HepG2 (cell line): ENCODE data around the gene SSC4D. TPM values are rescaled to one million over a fixed set of nuclear protein-coding genes. Genes with fewer than 3 reads are reported as not detected.

ENCODE experiments used
- AKAP8 ChIP-seq: sonication (generic); formaldehyde crosslinking; IDR thresholded peaks from 2 replicates; pipeline ENCODE4 v1.5.1; 2020; ENCODE audit warnings: mild to moderate bottlenecking, missing genetic modification reagents
- FOSL1 ChIP-seq: sonication (generic); formaldehyde crosslinking; IDR thresholded peaks from 2 replicates; pipeline ENCODE4 v1.9.0; 2021; ENCODE audit warnings: missing genetic modification reagents, borderline replicate concordance
- HNF4G ChIP-seq, 2 experiments: sonication (generic) in 1 of 2; formaldehyde crosslinking in 1 of 2; IDR thresholded peaks; 2 replicates each; pipeline versions ENCODE4 v1.4.0 to v1.6.1; 2011 to 2020; ENCODE audit warnings: borderline replicate concordance in 2 of 2, low read depth in 2 of 2, mild to moderate bottlenecking in 2 of 2, low read length in 1 of 2, missing genetic modification reagents in 1 of 2, moderate library complexity in 1 of 2
- KLF12 ChIP-seq: sonication (generic); formaldehyde crosslinking; IDR thresholded peaks from 2 replicates; pipeline ENCODE4 v1.4.0; 2020; ENCODE audit warnings: missing genetic modification reagents, borderline replicate concordance
- MAZ ChIP-seq, 2 experiments: sonication (generic) in 1 of 2; formaldehyde crosslinking in 1 of 2; IDR thresholded peaks; 2 replicates each; pipeline versions ENCODE4 v1.5.0 to v1.6.1; 2012 to 2020; ENCODE audit warnings: low read depth in 2 of 2, mild to moderate bottlenecking in 2 of 2, borderline replicate concordance in 1 of 2, improper control_type of control experiment in 1 of 2, low read length in 1 of 2, missing genetic modification reagents in 1 of 2, moderate library complexity in 1 of 2
- MEIS1 ChIP-seq: sonication (generic); formaldehyde crosslinking; IDR thresholded peaks from 2 replicates; pipeline ENCODE4 v1.9.0; 2021; ENCODE audit warnings: mild to moderate bottlenecking, missing genetic modification reagents, moderate library complexity, borderline replicate concordance
- POGZ ChIP-seq: sonication (generic); formaldehyde crosslinking; IDR thresholded peaks from 2 replicates; pipeline ENCODE4 v1.4.0; 2020; ENCODE audit warnings: mild to moderate bottlenecking, missing genetic modification reagents
- PRPF4 ChIP-seq: fragments of 200-400 bp; formaldehyde crosslinking; IDR thresholded peaks from 2 replicates; pipeline ENCODE4 v1.6.1; 2016; ENCODE audit warnings: low read length, low read depth; ENCODE audit not compliant: poor library complexity, severe bottlenecking
- RXRB ChIP-seq: IDR thresholded peaks from 2 replicates; pipeline ENCODE4 v1.6.1; 2016; ENCODE audit warnings: borderline replicate concordance, missing genetic modification reagents, missing compliant biosample characterization
- SSRP1 ChIP-seq: IDR thresholded peaks from 2 replicates; pipeline ENCODE4 v1.6.1; 2016; ENCODE audit warnings: control low read depth
- TBL1XR1 ChIP-seq: fragments of 150-350 bp; IDR thresholded peaks from 2 replicates; pipeline ENCODE4 v1.6.1; 2014; ENCODE audit warnings: borderline replicate concordance, low read length; ENCODE audit not compliant: partially characterized antibody
- THAP11 ChIP-seq: IDR thresholded peaks from 2 replicates; pipeline ENCODE4 v1.6.1; 2016; ENCODE audit warnings: missing biosample characterization, missing genetic modification reagents
- YY1 ChIP-seq: IDR thresholded peaks from 2 replicates; pipeline ENCODE4 v1.6.1; 2011; ENCODE audit warnings: low read length, low read depth, moderate library complexity, mild to moderate bottlenecking; ENCODE audit not compliant: insufficient read depth, insufficient replicate concordance
- ZMYM3 ChIP-seq: sonication (generic); formaldehyde crosslinking; IDR thresholded peaks from 2 replicates; pipeline ENCODE4 v1.5.1; 2020; ENCODE audit warnings: mild to moderate bottlenecking, missing genetic modification reagents
- ZNF253 ChIP-seq: sonication (generic); formaldehyde crosslinking; IDR thresholded peaks from 2 replicates; pipeline ENCODE4 v1.8.0; 2022; ENCODE audit warnings: mild to moderate bottlenecking, missing genetic modification reagents, borderline replicate concordance
- ZSCAN21 ChIP-seq: sonication (generic); formaldehyde crosslinking; IDR thresholded peaks from 2 replicates; pipeline ENCODE4 v1.8.0; 2022; ENCODE audit warnings: mild to moderate bottlenecking, missing genetic modification reagents, moderate library complexity, borderline replicate concordance
- polyA plus RNA-seq, 8 experiments: library from polyadenylated mRNA; depleted of rRNA in 3 of 8; stranded (reverse) in 7 of 8; unstranded in 1 of 8; fragments of >200 nt; fragmentation: Illumina TruSeq in 4 of 8; extraction: Trizol in 4 of 8; gene quantifications; 2 replicates each; pipeline versions ENCODE4 v1.2.1 to v1.2.3, GENCODE V29; 2011 to 2016; ENCODE audit warnings: low read depth in 4 of 8, missing spikeins in 1 of 8, mixed read lengths in 1 of 8; ENCODE audit not compliant: insufficient read depth in 1 of 8
- total RNA-seq, 5 experiments: library from RNA; depleted of rRNA; stranded (reverse); fragments of >200 nt; fragmentation: Illumina TruSeq; extraction: Trizol; gene quantifications; 2 replicates each; pipeline ENCODE4 v1.2.3, GENCODE V29; 2016; ENCODE audit warnings: low read depth in 1 of 5
- TF ChIP-seq, protein P1 (sequence below): IDR thresholded peaks from 2 replicates; pipeline ENCODE4 v1.6.1; 2018; ENCODE audit warnings: missing genetic modification reagents
- TF ChIP-seq, protein P2 (sequence below): sonication (generic); formaldehyde crosslinking; IDR thresholded peaks from 2 replicates; pipeline ENCODE4 v1.4.0; 2020; ENCODE audit warnings: mild to moderate bottlenecking, missing genetic modification reagents
- TF ChIP-seq, protein P3 (sequence below): conservative IDR thresholded peaks from 2 replicates; pipeline ENCODE4 v1.6.1; 2018; ENCODE audit warnings: missing genetic modification reagents

The SSC4D gene
- total and polyA plus RNA-seq, 2 of the 13 experiments (the other 11 are each of a cell fraction or from before 2014, with no cell fraction given), result 33.3 to 63.8 TPM

DNA sequence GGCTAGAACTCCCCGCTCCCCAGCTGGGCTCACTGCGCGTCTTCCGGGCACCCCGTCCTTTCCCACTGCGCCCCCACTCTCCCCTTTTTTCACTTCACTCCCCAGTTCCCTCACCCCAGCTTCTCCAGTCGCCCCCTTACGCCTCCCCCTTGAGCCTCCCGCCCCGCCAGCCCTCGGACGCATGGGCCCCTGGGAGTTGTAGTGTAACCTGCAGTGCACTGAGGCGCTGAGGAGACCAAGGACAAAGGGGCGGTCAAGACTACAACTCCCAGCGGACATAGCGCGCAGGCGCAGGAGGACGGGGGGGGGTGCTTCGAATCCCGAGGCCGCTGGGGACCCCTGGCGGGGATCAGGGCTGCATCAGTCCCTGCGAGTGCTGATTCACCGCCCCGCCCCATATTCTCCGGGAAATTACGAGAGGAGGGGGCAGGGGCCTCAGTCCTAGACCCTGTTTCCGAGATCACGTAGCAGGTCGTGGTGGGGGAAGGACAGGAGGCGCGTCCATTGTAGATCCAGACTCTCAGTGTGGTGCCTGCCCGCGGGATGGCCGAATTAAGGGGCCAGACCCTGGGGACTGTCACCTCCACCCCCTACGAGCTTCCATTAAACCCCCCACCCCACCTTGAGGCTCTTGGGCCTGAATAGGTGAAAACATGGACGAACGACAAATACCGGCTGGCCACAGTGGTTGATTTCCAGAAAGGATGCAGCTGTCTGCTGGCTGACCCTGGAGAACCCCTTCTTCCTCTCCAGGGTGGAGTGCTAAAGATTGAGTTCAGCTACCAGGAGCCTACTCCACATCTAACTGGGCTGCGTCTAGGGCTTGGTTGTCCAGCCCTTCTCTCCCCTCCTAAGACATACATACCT is 50.2 kb downstream of the SSC4D start (continued):
- 0 out of 2 replicates have a peak, but pooled peaks have one; percentile 49 for TF ChIP-seq ZMYM3 (CRISPR knock-in tag)
- TF ChIP-seq, protein P1, sequence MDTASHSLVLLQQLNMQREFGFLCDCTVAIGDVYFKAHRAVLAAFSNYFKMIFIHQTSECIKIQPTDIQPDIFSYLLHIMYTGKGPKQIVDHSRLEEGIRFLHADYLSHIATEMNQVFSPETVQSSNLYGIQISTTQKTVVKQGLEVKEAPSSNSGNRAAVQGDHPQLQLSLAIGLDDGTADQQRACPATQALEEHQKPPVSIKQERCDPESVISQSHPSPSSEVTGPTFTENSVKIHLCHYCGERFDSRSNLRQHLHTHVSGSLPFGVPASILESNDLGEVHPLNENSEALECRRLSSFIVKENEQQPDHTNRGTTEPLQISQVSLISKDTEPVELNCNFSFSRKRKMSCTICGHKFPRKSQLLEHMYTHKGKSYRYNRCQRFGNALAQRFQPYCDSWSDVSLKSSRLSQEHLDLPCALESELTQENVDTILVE, result 0 out of 2 replicates have a peak, but pooled peaks have one; percentile 11
- TF ChIP-seq PRPF4, result no peak
- no peak; the same call in 1 of the 2 replicates for TF ChIP-seq ZSCAN21
- 0 out of 2 replicates have a peak, but pooled peaks have one; percentile 62 for TF ChIP-seq ZNF253 (CRISPR knock-in tag)
- peak; percentile 16; the same call in 1 of the 2 replicates for TF ChIP-seq MEIS1 (CRISPR knock-in tag)
- TF ChIP-seq MAZ (IDR thresholded peaks at IDR 0.05; ENCODE audit: borderline replicate concordance, low read depth, low read length), result peak; percentile 88
- TF ChIP-seq MAZ (CRISPR knock-in tag; IDR thresholded peaks at IDR 0.05; ENCODE audit: low read depth), result 0 out of 2 replicates have a peak, but pooled peaks have one; percentile 58
- no peak for TF ChIP-seq AKAP8 (CRISPR knock-in tag)
- TF ChIP-seq, protein P2, sequence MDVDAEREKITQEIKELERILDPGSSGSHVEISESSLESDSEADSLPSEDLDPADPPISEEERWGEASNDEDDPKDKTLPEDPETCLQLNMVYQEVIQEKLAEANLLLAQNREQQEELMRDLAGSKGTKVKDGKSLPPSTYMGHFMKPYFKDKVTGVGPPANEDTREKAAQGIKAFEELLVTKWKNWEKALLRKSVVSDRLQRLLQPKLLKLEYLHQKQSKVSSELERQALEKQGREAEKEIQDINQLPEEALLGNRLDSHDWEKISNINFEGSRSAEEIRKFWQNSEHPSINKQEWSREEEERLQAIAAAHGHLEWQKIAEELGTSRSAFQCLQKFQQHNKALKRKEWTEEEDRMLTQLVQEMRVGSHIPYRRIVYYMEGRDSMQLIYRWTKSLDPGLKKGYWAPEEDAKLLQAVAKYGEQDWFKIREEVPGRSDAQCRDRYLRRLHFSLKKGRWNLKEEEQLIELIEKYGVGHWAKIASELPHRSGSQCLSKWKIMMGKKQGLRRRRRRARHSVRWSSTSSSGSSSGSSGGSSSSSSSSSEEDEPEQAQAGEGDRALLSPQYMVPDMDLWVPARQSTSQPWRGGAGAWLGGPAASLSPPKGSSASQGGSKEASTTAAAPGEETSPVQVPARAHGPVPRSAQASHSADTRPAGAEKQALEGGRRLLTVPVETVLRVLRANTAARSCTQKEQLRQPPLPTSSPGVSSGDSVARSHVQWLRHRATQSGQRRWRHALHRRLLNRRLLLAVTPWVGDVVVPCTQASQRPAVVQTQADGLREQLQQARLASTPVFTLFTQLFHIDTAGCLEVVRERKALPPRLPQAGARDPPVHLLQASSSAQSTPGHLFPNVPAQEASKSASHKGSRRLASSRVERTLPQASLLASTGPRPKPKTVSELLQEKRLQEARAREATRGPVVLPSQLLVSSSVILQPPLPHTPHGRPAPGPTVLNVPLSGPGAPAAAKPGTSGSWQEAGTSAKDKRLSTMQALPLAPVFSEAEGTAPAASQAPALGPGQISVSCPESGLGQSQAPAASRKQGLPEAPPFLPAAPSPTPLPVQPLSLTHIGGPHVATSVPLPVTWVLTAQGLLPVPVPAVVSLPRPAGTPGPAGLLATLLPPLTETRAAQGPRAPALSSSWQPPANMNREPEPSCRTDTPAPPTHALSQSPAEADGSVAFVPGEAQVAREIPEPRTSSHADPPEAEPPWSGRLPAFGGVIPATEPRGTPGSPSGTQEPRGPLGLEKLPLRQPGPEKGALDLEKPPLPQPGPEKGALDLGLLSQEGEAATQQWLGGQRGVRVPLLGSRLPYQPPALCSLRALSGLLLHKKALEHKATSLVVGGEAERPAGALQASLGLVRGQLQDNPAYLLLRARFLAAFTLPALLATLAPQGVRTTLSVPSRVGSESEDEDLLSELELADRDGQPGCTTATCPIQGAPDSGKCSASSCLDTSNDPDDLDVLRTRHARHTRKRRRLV (CRISPR knock-in tag), result no peak
- peak; percentile 96 for TF ChIP-seq THAP11 (CRISPR knock-in tag)
- no peak for TF ChIP-seq HNF4G (IDR thresholded peaks at IDR 0.05; ENCODE audit: borderline replicate concordance, low read depth, low read length)
- TF ChIP-seq HNF4G (CRISPR knock-in tag; IDR thresholded peaks at IDR 0.05; ENCODE audit: borderline replicate concordance, low read depth), result peak; percentile 65; the same call in 1 of the 2 replicates
- TF ChIP-seq FOSL1 (CRISPR knock-in tag), result no peak
- TF ChIP-seq POGZ (CRISPR knock-in tag), result no peak; the same call in 1 of the 2 replicates
- peak; percentile 67 for TF ChIP-seq TBL1XR1
- no peak for TF ChIP-seq KLF12 (CRISPR knock-in tag)
- TF ChIP-seq, protein P3, sequence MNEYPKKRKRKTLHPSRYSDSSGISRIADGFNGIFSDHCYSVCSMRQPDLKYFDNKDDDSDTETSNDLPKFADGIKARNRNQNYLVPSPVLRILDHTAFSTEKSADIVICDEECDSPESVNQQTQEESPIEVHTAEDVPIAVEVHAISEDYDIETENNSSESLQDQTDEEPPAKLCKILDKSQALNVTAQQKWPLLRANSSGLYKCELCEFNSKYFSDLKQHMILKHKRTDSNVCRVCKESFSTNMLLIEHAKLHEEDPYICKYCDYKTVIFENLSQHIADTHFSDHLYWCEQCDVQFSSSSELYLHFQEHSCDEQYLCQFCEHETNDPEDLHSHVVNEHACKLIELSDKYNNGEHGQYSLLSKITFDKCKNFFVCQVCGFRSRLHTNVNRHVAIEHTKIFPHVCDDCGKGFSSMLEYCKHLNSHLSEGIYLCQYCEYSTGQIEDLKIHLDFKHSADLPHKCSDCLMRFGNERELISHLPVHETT (CRISPR knock-in tag), result 0 out of 2 replicates have a peak, but pooled peaks have one; percentile 3
- no peak for TF ChIP-seq SSRP1 (CRISPR knock-in tag)
- TF ChIP-seq RXRB (CRISPR knock-in tag), result peak; percentile 68; the same call in 1 of the 2 replicates
- TF ChIP-seq YY1, result peak; percentile 36
